NCI-H2171 treated with DMSO at 0.1 percent for 48 hours (cell line): ENCODE measurements around the gene DDX42.

Experiments
- DNase-seq: peaks from one replicate; lab custom pipeline; 2025; lab: John Stamatoyannopoulos, UW

The DDX42 gene

GRCh38 chr17:63821804-63822203, 47.8 kb downstream of the DDX42 start:
- no peak for DNase-seq

- DNase-seq: no peak
Observed at GRCh38 chr17:63822537-63822936, 48.6 kb downstream of the DDX42 start.

- no peak for DNase-seq
Observed at GRCh38 chr17:63823659-63824331, 49.8 kb downstream of the DDX42 start.

GRCh38 chr17:63824362-63824761, 50.4 kb downstream of the DDX42 start:
- no peak for DNase-seq

- DNase-seq: no peak
Observed at GRCh38 chr17:63826468-63827001, 52.6 kb downstream of the DDX42 start.

DNA sequence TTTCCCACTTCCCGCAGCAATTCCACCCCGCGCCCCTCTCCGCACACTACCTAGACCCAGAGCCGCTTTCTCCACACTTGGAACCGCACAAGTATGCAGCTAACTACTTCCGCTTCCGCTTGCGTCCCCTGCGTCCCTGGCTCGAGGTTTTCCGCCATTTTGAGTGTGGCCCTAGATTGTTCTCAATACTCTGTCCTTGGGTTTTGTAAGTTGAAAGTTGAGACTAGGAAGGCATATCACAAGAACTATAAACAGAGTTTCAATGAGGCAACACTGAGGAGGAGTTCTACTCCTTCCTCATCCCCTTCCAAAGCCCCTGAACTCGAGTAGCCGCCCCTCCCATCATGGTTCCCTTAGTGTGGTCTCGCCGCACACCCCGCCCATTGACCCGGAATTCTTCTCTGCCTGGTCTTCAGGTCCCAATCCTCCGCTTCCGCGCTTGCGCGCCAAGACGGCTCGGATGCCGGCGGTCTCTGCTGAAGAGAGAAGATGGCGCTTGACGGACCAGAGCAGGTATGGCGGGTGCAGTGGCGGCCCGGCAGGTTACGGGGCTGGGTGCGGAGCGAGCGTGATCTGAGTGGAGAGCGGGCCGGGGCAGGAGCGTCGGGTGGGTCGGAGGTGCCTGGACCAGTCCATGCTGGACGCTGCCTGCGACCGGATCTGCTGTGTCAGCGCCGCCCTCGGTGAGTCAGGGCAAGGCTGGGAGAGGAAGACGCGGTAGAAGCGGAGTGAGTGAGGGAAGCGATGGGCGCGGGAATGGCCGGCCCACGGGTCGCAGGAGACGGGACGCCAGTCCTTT, 53.2 kb downstream of the DDX42 start, which contains the start of the genes FTSJ3 and PSMC5:
TSS of gene FTSJ3 (minus strand) at position 662 of the 799 bp plus-strand sequence. CDS start 761 bp downstream, outside the sequence.
TSS of gene PSMC5 (plus strand) at position 430 of the 799 bp plus-strand sequence. CDS start at position 490, 60 bp downstream.
- DNase-seq: peak; percentile 97

- DNase-seq: no peak
Observed at GRCh38 chr17:63827801-63828221, 53.8 kb downstream of the DDX42 start.

- DNase-seq: no peak
Observed at GRCh38 chr17:63828936-63829335, 55.0 kb downstream of the DDX42 start.

GRCh38 chr17:63830278-63830677, 56.3 kb downstream of the DDX42 start:
- DNase-seq: no peak

GRCh38 chr17:63830904-63831491, 57.0 kb downstream of the DDX42 start:
- DNase-seq: no peak

DNA sequence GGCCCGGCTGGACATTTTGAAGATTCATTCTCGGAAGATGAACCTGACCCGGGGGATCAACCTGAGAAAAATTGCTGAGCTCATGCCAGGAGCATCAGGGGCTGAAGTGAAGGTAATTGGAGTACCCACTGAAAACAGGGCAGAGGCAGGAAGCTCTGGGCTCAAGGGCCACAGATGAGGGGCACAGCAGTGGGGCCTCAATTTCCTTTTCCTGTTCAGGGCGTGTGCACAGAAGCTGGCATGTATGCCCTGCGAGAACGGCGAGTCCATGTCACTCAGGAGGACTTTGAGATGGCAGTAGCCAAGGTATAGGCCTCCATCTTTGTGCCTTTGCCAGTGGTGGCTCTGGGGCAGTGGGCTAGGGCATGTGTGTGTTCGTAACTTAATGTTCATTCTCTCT, 57.5 kb downstream of the DDX42 start:
- DNase-seq: no peak

GRCh38 chr17:63832014-63832413, 58.0 kb downstream of the DDX42 start:
- DNase-seq: no peak

DNA sequence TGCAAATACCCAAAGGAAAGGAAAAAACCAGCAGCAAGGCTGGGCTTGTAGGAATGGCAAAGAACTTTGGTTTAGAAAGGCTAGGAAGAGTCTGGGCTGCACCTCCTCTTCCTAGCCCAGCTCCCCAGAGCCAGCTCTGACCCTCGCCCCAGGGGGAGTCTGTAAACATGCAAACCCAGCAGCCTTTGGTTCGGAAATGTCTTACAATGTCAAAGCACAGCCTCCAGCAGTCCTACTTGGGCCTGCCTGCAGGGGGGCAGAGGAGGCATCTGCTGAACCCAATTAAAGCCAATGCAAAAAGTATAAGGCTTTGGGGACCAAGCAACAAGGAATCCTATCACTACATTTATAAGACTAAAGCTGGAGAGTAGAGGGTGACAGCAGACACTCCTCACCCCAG, 58.5 kb downstream of the DDX42 start:
- DNase-seq: no peak

GRCh38 chr17:63833026-63833740, 59.2 kb downstream of the DDX42 start:
- no peak for DNase-seq

DNA sequence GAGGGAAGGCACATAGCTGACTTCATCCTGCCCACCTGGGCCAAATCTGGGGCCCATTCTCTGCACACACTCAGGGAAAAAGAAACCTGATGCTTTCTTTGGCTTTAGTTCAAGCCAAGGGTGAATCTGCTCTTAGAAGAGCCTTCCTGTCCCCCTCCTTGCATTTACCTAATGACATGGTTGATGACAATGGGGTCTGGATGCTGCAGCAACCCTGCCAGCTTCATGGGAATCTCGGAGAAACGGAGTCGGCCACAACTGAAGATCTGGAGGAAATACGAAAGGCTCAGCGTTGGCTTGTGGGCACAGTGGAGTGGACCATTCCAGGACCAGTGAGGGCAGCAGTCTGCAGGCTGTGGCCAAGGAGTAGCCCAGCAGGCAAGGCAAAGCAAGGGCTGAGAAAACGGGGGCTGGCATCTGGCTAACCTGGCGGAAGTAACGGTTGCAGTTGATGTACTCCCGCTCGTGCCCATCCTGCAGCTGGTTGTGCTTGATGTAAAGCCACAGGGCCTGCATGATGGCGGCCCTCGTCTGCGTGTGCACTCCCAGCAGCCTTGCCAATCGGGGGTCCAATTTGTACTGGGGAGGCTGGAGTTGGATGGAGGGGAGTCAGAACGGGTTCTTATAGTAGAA, 59.9 kb downstream of the DDX42 start:
- DNase-seq: no peak

DNA sequence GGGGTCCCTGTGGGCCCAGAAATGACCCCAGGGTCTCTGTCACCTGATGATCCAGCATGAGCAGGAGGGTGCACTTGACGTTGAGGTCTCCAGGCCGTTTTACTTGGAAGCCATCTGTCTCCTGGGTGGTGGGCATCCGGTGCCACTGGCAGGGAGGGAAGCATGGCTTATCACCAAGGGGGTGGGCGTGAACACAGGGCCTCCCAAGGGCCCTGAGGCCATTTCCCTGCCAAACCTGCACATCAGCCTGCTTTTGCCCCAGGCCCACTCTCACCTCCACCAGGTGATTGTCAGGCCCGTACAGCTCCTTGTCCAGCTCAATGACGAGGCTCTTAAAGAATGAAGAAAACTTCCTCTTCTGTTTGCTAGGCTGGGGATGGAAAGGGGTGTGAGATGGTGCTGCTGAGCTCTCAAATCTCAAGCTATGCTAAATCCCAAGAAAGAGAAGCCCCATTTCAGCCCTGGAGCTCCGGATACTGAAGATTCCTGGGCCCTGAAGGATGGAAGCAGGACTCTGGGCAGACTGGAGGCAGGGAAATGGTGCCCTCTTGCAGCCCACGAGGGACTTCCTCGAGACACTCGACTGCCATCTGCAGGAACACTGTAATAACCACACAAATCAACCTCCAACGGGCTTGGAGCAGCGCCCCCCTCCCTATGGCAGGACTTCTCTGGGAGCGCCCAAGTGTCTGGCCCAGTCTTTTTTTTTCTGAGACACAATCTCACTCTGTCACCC, 60.6 kb downstream of the DDX42 start:
- DNase-seq: peak; percentile 83

DNA sequence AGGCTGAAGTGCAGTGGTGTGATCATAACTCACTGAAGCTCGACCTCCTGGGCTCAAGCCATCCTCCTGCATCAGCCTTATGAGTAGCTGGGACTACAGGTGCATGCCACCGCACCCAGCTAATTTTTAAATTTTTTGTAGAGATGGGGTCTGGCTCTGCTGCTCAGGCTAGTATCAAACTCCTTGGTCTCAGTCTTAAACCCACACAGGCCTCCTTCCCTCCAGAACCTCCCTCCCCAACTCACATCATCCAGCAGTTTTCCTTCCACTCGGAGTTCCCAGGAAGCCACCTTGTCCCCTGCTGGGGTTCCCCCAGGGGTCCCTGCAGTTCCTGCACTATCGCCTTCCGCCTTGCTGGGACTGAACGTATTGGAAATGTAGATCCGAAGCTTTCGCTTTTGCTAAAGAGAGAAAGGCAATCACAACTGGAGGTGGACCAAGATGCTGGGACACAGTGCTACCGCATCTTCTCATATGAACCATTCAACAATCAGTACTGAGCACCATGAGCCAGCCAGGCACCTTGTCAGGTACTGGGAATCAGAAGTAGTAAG, 61.3 kb downstream of the DDX42 start:
- DNase-seq: no peak

DNA sequence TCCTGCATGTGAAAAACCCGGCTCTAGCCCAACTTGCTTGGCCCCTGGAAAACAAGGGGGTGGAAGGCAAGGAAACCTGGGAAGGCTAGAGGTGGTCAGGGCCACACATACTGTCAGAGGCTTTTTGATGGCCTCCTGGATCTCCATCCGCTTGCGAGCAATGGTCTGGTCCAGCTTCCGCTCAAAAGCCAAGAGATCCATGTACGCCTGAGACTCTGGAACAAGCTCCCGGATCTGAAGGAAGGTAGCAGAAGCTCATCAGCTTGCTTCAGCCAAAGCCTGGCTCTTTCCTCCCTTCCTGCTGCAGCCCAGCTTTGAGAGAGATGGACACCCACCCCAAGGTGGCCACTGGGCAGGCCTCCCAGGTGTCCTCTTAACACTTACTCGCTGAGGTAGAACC, 62.8 kb downstream of the DDX42 start:
- no peak for DNase-seq

- DNase-seq: no peak
Observed at GRCh38 chr17:63837480-63837879, 63.5 kb downstream of the DDX42 start.

DNA sequence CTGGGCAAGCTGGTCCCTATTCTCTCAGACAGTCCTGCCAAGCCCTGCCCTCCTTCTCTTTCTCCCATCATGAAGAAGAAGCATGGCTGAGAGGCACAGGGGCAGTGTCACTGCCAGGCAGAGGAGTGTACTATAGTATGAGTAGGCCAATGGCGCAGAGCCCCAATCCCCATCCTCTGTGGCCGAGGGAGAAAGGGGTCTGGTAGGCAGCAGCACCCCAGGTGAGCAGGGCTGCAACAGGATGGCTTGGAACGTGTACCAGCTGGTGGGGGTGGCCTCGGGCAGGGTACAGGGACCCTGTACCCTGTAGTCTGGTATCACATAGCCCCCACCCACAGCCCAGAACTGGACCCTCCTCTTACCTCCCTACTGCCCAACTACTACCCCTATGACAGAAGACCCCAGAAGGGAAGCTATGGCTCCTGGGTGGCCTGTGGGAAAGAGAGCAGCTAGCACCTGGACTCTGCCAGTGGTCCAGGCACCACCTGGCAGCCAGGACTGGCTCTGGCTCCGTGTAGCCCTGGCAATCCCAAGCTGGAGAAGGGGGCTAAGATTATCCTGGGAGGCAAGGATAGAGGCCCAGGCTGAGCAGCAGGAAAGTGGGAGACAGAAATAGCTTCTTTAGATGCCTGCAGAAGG, 64.1 kb downstream of the DDX42 start:
- no peak for DNase-seq
